Body of pancreas (tissue), 4 donors: Measurements from ENCODE around the gene CIBAR2.

ENCODE experiments used
- CTCF ChIP-seq, 7 experiments: fragments of 450-650 bp in 4 of 7; fragments of 200-600 bp in 3 of 7; sonication (generic) in 3 of 7; IDR thresholded peaks; one replicate each; pipeline ENCODE4 v1.5.1; 2016 to 2019; ENCODE audit warnings: antibody characterized with exemption in 7 of 7
- POLR2A ChIP-seq, 3 donors: fragments of 450-650 bp; IDR thresholded peaks; one replicate each; pipeline ENCODE4 v1.6.1; 2016; ENCODE audit warnings: antibody characterized with exemption in 3 of 3, mild to moderate bottlenecking in 2 of 3

GRCh38 chr16:85077576-85078125 lies 34.6 kb downstream of the CIBAR2 start:
- TF ChIP-seq CTCF (IDR thresholded peaks at IDR 0.05) = no peak
- TF ChIP-seq POLR2A (IDR thresholded peaks at IDR 0.05) = no peak
